ENCODE data around the gene SMAD1.

The SMAD1 gene

DNA sequence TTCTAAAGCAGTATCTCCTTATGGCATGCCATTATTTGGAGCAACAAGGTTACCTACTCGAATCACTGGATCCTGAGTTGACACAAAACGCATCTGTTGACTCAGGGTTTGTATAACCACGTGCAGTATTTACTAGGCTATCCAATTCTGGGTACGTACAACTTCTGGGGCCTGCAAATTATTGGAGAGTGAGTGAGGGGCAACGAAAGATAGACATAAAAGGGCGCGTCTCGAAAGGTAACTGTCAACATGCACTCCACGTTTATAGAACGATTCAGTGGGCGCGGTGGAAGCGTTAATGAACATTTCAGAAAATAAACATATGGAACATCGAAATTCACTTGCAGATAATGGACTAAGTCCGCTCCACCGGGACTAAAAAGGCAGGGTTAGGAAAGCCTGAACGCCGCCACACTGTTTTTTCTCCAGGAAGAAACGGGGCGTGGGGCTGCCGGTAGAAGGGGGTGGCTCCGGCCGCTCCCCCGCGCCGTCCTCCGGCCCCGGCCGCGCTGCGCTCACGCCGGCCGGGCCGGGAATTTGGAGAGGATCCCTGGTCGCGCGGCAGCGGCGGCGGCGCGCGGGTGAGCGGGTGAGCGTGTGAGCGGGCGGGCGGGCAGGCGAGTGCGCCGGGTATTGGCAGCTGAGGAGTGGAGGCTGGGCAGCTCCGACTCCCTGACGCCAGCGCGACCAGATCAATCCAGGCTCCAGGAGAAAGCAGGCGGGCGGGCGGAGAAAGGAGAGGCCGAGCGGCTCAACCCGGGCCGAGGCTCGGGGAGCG lies at the start of gene SMAD1:
Gene SMAD1 (plus strand): TSS at position 690 of the 778 bp plus-strand sequence. CDS start 32,761 bp downstream, outside the sequence.
- peak in 1 of 2 experiments; percentile 42 for DNase-seq

DNA sequence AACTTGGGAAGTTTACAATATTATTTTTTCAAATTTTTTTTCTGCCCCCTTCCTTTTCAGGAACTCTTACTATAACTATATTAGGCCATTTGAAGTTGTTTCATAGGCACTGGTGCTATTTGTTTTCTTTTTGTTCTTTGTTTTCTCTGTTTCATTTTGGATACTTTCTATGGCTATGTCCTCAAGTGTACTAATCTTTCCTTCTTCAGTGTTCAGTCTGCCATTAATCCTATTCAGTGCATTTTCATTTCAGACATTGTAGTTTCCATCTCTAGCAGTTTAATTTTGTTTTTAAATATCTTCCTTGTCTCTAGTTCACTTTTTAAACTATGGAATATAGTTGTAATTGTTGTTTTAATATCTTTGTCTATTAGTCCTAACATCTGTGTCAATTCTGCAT lies 48.0 kb upstream of the SMAD1 start:
- DNase-seq, result no peak

DNA sequence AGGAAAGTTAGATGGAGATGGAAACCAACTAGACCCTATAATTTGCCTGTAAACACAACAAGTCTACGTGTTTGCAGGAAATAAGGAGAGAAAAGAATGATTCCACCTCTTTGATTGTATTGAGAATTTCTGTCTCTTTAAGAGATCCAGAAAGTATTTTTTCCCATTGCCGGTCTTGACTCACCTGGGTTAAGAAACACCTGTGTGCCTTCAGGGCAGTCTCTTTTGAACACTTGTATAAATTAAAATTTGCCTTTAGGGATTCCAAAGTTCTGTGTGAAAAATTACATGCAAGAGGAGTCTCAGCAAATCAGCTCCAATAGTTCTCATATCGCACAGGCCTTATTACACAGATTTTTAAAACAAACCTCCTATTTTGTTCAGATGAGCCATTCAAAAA lies 46.0 kb upstream of the SMAD1 start:
- DNase-seq, result no peak

DNA sequence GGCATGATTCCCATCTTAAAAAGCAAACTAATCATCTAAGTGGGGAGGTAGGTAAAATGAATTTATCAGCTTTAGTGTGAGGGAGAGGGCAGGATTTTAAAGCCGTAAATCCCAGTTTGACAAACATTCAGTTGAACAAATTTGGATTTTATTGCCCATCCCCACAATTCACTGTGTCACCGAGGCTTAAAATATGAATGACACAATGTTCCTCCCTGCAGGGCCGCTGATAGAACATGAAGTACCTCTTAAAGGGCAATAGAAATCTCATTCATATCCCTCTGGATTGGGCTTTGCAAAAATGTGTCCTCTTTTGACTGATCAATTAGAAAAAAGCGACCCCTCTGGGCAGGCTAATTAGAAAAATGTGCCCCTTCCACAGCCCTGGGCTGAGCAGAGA lies 45.5 kb upstream of the SMAD1 start:
- DNase-seq, result no peak

DNA sequence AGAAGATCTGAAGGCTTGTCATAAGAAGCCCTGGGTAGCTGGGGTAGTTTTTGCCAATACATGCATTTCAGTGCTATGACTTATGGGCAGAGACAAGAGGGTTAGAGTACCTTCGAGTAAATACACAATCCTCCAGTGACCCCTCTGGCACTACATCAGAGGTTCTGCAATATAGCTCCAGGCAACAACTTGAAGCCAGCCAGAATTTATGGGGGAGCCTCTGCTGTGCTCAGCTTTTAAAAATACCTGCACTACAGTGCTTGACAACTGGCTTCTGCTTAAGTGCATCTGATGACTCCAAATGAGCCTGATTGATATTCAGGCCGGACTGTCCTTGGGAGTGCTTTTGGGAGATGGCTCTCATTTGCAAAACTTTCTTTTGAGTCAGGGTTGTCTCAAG lies 44.9 kb upstream of the SMAD1 start:
- DNase-seq, result no peak

DNA sequence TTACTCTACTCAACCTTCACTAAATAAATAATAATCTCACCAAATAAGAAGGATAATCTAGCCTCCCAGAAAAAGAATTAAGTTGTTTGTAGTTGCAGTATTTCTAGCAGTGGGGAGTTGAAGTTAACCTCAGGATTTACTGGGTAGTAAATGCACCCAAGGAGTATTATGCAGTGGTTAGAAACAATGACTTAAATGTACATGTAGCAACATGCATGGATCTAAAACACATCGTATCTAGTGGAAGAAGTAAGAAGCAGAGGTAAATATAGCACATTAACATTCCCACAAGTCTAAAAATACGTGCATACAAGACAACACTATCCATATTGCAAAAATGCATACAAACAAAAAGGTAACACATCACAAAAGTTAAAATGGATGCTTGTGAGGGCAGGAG lies 44.2 kb upstream of the SMAD1 start:
- no peak for DNase-seq

DNA sequence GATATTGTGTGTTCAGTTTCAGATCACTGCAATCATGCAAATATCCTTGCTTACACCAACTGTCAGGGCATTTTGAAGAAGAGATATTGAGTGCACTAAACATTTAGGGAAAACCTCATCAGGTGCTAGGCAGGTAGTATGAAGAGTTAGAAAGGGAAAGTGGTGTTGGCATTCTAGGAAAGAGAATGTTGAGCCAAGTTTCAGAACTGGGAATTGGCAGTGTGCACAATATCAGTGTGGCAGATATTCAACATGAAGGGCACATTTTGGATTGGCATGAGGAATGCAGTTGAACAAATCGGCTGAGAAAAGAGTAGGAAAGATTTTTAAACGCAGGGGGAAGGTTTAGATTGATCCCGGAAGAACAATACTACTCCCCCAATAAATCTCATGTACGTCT lies 43.4 kb upstream of the SMAD1 start:
- no peak for DNase-seq

DNA sequence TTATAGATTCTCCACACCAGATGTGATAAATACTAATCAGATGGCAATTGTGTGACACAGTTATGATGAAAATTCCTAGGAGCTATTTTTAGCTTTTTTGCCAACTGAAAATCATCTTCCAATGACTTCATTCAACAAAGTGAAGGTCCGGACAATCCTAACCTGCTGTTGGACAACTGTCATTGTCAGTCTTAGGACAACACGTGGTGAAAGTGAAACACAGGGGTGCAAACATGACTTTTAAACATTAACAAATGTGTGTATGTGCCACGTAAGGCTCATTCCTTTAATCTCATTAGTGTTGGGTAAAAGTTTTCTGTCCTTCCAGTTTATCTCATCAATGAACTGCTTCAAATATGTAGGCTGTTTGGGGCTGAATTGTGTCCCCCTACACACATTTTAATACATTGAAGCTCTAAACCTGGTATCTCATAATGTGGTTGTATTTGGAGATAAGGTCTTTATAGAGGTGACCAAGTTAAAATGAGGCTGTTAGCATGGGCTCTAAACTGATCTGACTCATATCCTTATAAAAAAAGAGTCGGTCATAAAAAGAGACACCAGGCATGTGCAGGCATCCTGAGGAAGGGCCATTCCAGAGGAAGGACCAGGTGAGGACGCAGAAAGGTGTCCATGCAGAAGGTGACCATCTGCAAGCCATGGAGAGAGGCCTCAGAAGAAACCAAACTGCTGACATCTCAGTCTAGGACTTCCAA lies 41.2 kb upstream of the SMAD1 start:
- DNase-seq, result no peak

DNA sequence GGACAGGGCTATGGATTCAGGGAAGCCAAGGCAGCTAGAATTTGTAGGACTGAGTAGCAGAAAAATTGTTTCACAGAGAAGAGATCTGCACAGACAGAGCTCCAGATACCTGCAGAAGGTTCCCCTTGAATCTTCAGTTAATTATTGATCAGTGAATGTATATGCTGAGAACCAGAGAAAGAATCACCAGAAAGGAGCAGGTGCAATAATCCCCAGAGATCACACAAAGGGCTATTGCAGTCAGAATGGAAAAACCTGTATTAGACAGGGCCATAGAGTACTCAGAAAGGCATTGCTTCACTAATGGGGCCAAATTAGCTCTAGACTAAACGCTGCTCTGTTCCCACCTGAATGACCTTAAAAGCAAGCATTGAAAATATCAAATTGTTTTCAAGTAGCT lies 35.5 kb upstream of the SMAD1 start:
- DNase-seq, result no peak

DNA sequence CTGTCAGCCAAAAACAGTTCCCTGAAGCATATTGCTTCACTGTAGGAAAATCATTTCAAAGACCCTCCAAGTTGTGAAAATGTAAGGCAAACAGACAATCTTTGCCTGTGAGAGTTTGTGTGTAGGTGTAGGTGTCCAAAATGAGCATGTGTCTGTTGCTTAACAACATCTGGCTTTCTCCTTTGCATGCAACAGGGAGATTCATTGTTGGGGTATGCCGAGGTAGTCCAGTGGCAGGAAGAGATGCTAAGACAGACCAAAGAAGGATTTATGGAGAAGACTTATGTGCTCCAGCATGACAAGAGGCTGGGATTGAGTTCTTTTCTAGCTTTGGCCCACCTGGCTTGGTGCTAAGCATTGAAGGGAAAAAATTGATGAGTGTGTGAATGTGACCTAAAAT lies 29.8 kb upstream of the SMAD1 start:
- DNase-seq, result no peak

DNA sequence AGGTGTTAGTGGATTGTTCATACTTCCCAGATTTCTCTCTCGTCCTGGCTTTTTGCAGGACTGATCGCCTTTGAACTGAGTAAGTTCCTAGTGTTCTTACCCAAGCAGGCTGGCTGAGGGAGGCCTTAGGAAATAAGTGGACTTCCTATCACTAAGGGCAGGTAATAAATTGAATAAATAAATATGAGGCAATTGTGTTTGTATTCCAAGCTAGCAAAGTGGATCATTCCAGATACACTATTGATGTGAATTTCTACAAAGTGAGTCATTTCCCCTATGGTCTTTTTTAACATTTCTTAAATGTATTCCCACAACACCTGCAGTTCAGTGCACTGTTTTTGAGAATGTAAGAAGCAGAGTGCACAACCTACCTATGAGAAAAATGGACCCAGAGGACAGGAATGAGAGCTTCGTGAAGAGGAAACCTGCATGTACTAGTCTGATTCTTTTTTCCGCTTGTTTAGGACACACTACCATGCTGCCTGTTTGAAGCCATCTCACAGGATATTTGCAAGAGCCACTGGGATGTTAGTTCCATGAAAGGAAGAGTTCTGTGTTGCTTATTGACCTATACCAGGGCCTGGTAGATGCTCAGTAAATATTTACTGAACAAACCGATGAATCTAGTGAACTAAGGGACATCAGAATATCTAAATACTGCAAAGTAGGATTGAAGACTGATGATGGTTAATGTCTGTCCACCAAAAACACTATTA lies 29.0 kb upstream of the SMAD1 start:
- no peak for DNase-seq

DNA sequence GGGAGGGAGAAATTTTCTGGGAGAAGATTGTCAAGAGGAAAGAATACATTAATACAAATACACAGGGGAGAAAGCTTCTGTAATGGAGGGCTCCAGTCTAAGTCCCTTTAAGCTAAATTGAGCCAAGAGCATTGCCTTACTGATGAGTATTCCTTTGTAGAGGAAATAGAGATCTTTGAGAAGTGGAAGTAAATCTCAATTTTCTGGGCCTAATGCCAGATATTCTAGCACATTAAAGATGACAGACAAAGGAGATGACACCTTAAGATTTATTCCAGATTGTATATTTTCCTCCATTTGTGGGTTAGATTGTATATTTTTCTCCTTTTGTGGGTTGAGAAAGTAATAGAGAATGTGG lies 28.5 kb upstream of the SMAD1 start:
- no peak for DNase-seq

DNA sequence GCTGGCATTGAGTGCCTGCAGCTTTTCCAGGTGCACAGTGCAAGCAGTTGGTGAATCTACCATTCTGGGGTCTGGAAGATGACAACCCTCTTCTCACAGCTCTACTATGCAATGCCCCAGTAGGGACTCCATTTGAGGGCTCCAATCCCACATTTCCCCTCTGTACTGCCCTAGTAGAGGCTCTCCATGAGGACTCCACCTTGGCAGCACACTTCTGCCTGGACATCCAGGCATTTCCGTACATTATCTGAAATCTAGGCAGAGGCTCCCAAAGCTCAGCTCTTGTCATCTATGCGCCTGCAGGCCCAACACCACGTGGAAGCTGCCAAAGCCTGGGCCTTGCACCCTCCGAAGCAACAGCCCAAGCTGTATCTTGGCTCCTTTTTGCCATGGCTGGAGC lies 8.4 kb upstream of the SMAD1 start:
- no peak for DNase-seq

DNA sequence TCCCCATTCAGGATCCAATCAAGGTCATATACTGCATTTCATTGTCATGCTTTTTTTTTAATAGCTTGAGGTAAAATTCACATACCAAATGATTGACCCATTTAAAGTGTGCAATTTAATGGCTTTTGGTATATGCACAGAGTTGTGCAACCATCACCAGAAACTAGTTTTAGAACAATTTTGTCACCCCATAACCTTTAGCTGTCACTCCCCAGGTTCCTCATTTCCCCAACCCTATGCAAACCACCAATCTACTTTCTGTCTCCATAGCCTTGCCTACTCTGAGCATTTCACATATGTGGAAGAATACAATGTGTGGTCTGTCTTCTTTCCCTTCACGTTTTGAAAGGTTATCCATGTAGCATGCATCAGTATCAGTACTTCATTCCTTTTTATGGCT lies 1.4 kb upstream of the SMAD1 start:
- no peak for DNase-seq

DNA sequence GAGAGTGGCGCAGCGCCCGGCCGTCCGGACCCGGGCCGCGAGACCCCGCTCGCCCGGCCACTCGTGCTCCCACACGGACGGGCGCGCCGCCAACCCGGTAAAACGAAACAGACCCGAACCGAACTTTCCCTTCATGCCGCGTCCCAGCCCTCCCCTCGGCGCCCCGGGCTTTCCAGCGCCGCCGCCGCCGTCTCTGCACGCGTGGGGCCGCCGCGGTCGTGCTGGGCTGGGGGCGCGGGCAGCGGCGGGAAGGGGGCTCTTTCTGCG lies 222 bp downstream of the SMAD1 start:
- no peak for DNase-seq

DNA sequence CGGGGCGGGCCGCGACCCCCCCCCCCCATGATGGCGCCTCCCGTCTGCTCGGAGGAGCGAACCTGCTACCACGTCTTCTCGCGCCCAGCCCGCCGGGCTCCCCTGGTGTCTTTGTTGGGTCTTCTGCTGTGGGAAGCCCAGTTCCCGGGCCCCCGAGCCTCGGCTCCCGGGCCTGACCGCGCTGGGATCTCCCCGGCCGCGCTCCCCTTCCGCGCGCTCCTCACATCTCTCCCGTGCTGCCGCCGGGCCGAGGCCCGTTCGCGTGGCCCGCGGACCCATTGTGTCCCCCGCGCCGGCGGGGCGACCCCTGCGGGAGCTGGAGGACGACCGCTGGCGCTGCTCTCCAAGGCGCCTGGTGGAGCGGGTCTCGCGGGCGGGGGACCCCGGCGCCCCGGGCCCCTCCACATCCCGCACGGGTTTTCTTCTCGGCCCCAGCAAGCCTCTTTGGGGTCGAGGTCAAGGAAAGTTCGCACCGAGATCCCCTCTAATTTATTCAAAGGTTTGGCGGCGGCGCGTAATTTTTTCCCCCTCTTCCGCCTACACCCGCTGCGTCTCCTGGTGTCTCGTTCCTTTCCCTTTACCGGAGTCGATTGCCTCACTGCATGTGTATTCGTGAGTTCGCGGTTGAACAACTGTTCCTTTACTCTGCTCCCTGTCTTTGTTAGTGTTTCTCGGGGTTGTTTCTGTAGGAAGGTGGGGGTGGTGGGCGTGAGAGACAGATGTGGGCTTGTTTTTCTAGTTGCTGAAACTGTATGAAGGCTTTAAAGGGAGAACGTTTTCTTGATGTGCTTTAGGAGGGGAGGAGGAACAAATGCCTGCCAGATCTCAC lies 770 bp downstream of the SMAD1 start:
- DNase-seq, result peak; percentile 10 to 40

DNA sequence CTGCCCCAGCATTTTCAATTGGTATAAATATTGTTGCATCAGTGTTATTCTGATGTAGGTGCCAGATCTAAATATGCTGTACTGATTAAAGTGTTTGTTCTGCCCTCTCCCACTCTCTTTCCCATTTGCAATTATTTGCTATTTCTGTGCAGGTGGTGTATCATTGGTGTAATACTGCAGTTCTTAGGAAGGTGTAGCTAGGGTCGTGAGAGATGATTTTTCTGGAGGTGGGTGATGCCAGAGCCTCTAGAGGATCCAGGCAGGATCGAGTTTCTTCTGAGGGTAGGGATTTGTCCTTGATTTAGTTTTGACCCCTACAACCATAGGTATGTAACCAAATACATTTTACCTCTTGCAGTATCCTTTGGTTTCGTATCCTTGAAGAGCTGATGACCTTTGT lies 1.9 kb downstream of the SMAD1 start:
- DNase-seq, result no peak

DNA sequence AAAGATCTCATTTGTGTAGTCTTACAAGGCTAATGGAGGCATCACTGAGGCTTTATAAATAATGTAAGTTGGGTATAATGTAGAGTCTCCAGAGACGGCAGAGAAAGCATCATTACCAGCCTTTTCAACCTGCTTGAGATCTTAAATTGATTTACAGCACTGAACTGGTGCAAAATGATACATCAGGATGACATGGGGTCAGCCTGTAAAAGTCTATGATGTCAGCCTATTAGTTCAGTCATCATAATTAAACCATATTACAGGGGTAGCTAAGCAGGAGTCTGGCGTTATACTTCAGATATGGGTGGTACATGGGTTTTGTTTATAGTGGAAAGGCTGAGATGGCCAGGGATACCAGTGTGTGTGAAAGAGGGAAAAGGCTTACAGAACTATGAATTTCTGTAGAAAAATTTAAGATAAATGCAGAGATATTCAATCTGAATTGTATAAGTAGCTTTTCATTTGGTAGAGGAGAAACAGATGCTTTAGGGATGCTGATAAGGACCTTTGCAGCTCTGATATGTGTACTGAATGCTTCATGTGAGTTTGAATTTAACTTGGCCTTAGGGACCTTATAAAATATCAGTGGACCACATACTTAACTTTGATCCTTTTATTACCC lies 2.7 kb downstream of the SMAD1 start:
- DNase-seq, result no peak

DNA sequence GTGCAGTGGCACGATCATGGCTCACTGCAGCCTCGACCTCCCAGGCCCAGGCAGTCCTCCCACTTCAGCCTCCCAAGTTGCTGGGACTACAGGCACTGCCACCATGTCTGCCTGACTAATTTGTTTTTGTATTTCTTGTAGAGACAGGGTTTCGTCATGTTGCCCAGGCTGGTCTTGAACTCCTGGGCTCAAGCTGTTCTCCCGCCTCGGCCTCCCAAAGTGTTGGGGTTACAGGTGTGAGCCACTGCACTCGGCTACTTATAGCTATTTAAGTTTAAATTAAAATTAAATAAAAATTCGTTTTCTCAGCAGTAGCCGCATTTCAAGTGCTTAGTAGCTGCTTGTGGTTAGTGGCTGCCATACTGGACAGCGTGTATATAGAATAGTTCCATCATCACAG lies 3.5 kb downstream of the SMAD1 start:
- no peak for DNase-seq

DNA sequence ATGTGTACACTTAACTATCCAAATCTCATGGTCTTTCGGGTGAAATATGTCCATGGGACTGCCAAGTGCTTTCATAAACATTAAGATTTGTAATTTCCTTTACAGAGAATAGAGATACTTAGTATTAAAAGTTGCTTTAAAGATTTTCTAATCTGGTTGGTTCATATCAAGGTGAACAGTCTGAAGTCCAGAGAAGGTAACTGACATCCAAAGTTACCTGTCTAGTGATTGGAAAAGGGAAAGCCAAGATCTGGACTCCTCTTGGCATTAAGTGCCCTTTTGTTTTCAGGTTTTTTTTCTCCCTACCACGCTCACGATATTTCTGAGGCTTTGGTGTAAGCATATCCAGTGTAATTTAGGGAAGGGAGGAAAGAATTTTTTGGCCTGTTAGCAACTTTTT lies 5.0 kb downstream of the SMAD1 start:
- DNase-seq, result no peak

DNA sequence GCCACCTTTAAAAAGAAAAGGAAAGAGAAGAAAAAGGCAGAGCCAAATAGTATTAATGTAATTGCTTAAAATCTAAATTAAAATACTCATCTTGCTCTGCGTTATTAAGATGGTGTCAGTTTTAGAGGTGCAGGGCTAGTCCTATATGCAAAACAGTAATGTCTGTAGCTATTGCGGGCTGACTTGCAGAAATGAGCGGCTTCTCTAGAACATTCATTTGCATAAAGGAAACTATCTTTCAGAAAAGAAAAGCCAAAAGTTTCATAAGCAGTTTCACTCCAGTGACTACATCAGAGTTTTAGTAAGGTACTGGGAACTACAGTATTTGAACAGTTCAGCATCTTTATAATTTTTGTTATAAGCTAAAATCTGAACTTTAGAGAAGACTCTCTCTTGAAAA lies 6.0 kb downstream of the SMAD1 start:
- no peak for DNase-seq

DNA sequence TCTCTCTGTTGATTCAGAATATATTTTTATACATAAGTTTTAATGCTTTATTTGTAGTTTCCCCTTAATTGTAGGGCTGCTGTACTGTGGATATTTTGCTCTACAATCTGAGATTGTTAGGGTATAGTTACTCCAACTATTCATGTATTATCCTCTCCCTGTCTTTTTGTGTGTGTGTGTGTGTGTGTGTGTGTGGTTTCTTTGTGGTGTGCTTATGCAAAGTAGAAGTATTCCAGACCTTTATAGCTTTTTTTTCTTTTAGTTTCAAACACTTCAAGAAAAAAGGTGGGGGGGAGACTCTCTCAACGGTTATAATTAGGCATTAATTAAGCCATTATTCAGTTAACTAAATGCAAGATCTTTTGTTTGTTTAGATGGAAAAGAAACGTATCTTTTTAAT lies 6.7 kb downstream of the SMAD1 start:
- DNase-seq, result no peak

DNA sequence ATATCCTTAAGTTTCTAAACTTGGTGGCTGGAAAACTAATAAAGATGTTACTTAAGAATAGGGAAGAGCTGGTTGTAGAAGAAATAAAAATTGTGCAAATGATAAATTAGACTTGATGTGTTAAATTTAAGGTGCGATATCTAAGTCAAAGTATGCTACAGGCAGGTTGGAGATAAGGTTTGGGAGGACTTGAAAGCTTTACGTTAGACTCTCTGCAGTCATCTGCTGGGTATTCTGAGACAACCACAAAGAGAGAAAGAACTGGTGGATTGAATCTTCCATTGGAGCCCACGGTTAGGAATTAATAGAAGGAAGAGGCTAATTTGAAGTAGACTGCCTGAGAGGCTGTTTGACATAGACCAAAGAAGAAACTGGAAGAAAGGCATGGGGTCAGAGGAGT lies 7.9 kb downstream of the SMAD1 start:
- DNase-seq, result no peak

All from SW 1271 (cell line).